Measurements from ENCODE around the gene ACRV1. TPM values are rescaled to one million over a fixed set of nuclear protein-coding genes. Genes with fewer than 3 reads are reported as not detected.

The ACRV1 gene
- total RNA-seq, 2 donors from 2014 or later, result 0.37 TPM; not detected in 1

- Mint-ChIP-seq H3K36me3 (ENCODE audit: low read depth) (peaks cover 25% of the 10 kb centered on the region), H3K27me3 (ENCODE audit: insufficient read depth) (no peaks in the 10 kb centered on the region), H3K27ac (no peak overlapping the region), H3K4me3 (no peak overlapping the region), H3K4me1 (peaks cover 15% of the 10 kb centered on the region), H3K9me3 (peaks cover 29% of the 10 kb centered on the region)
- WGBS, 2 experiments (ENCODE audit: insufficient coverage in 1 of 2, insufficient read length in 1 of 2), result 95 to 100% methylated on average over 1 to 2 of the region's 2 CpGs
- TF ChIP-seq CTCF (conservative IDR thresholded peaks at IDR 0.05), result no peak
- no peak overlapping the region for H3K9ac ChIP-seq (ENCODE audit: extremely low read depth, low read length, poor library complexity, severe bottlenecking)
- H3K27ac ChIP-seq (ENCODE audit: low read depth, low read length), result no peak overlapping the region
- peaks cover 27% of the 10 kb centered on the region for H3K9me3 ChIP-seq (ENCODE audit: control insufficient read depth, low read length)
- H3K36me3 ChIP-seq (ENCODE audit: control insufficient read depth, insufficient read depth, low read length), result no peaks in the 10 kb centered on the region
- DNase-seq, result no peak
- H3K4me1 ChIP-seq (ENCODE audit: control insufficient read depth, insufficient read depth, low read length), result no peaks in the 10 kb centered on the region
- no peaks in the 10 kb centered on the region for H3K27me3 ChIP-seq (ENCODE audit: control insufficient read depth, insufficient read depth, low read length, poor library complexity, severe bottlenecking)
- no peak overlapping the region for H3K4me3 ChIP-seq (ENCODE audit: low read length)
Measured at GRCh38 chr11:125690006-125690405, 9.4 kb upstream of the ACRV1 start.

- Mint-ChIP-seq H3K4me1 (peaks cover 17% of the 10 kb centered on the region), H3K4me3 (no peak overlapping the region), H3K27me3 (ENCODE audit: insufficient read depth) (no peaks in the 10 kb centered on the region), H3K9me3 (peaks cover 29% of the 10 kb centered on the region), H3K27ac (no peak overlapping the region), H3K36me3 (ENCODE audit: low read depth) (peaks cover 27% of the 10 kb centered on the region)
- H3K9me3 ChIP-seq (ENCODE audit: control insufficient read depth, low read length), result peaks cover 27% of the 10 kb centered on the region
- no peak for DNase-seq
- no peak overlapping the region for H3K9ac ChIP-seq (ENCODE audit: extremely low read depth, low read length, poor library complexity, severe bottlenecking)
- no peak for TF ChIP-seq CTCF (conservative IDR thresholded peaks at IDR 0.05)
- H3K36me3 ChIP-seq (ENCODE audit: control insufficient read depth, insufficient read depth, low read length), result no peaks in the 10 kb centered on the region
- 90 to 91% methylated on average over 6 of the region's 6 CpGs for WGBS, 2 experiments (ENCODE audit: insufficient coverage in 1 of 2, insufficient read length in 1 of 2)
- no peak overlapping the region for H3K27ac ChIP-seq (ENCODE audit: low read depth, low read length)
- no peaks in the 10 kb centered on the region for H3K27me3 ChIP-seq (ENCODE audit: control insufficient read depth, insufficient read depth, low read length, poor library complexity, severe bottlenecking)
- no peak overlapping the region for H3K4me3 ChIP-seq (ENCODE audit: low read length)
- H3K4me1 ChIP-seq (ENCODE audit: control insufficient read depth, insufficient read depth, low read length), result no peaks in the 10 kb centered on the region
Measured at GRCh38 chr11:125689274-125689859, 8.7 kb upstream of the ACRV1 start.

- Mint-ChIP-seq H3K36me3 (ENCODE audit: low read depth) (peaks cover 27% of the 10 kb centered on the region), H3K27me3 (ENCODE audit: insufficient read depth) (no peaks in the 10 kb centered on the region), H3K27ac (no peak overlapping the region), H3K4me1 (peaks cover 17% of the 10 kb centered on the region), H3K4me3 (no peak overlapping the region), H3K9me3 (peaks cover 29% of the 10 kb centered on the region)
- WGBS, 2 experiments (ENCODE audit: insufficient coverage in 1 of 2, insufficient read length in 1 of 2), result 94% methylated on average over 3 of the region's 3 CpGs; no CpG with 5 or more reads in 1 of the 2 experiments
- no peak for DNase-seq
- no peak overlapping the region for H3K27ac ChIP-seq (ENCODE audit: low read depth, low read length)
- no peak for TF ChIP-seq CTCF (conservative IDR thresholded peaks at IDR 0.05)
- H3K27me3 ChIP-seq (ENCODE audit: control insufficient read depth, insufficient read depth, low read length, poor library complexity, severe bottlenecking), result no peaks in the 10 kb centered on the region
- H3K36me3 ChIP-seq (ENCODE audit: control insufficient read depth, insufficient read depth, low read length), result no peaks in the 10 kb centered on the region
- no peaks in the 10 kb centered on the region for H3K4me1 ChIP-seq (ENCODE audit: control insufficient read depth, insufficient read depth, low read length)
- H3K4me3 ChIP-seq (ENCODE audit: low read length), result no peak overlapping the region
- H3K9me3 ChIP-seq (ENCODE audit: control insufficient read depth, low read length), result peaks cover 27% of the 10 kb centered on the region
- no peak overlapping the region for H3K9ac ChIP-seq (ENCODE audit: extremely low read depth, low read length, poor library complexity, severe bottlenecking)
Measured at GRCh38 chr11:125688632-125689031, 8.0 kb upstream of the ACRV1 start.

Data from endodermal cell (in vitro differentiated cells).